GM13976 (cell line): ENCODE data around the gene SYNPO2.

ENCODE experiments used
- DNase-seq: peaks from one replicate; pipeline ENCODE4 v3.0.0; 2012; ENCODE audit warnings: low spot score
- CTCF ChIP-seq: IDR thresholded peaks from 2 replicates; pipeline ENCODE4 v1.5.1; 2012; ENCODE audit warnings: borderline replicate concordance, mild to moderate bottlenecking; ENCODE audit not compliant: insufficient read depth; ENCODE audit errors: extremely low read depth, missing control alignments, control extremely low read depth
- in situ Hi-C: fragments of 300-500 bp; cut with MboI; formaldehyde crosslinking; loops from one replicate; pipeline ENCODE4 v1.12.0; 2022; ENCODE audit warnings: low sequenced_read_pairs, mixed read lengths, inconsistent platforms; ENCODE audit not compliant: unreplicated experiment

Gene SYNPO2

GRCh38 chr4:118879409-118879808 is 9.2 kb upstream of the SYNPO2 start:
- DNase-seq = no peak
- no peak for TF ChIP-seq CTCF
- in situ Hi-C loops = no loop called here

GRCh38 chr4:118881512-118882146 is 7.0 kb upstream of the SYNPO2 start:
- TF ChIP-seq CTCF = no peak
- no peak for DNase-seq
- in situ Hi-C loops = loop anchor here (10.0 kb wide), 1 partner anchor 107 kb away; no protein-coding TSS in a partner anchor

GRCh38 chr4:118883861-118884260 is 4.8 kb upstream of the SYNPO2 start:
- in situ Hi-C loops = loop anchor here (10.0 kb wide), 1 partner anchor 109 kb away; no protein-coding TSS in a partner anchor
- no peak for TF ChIP-seq CTCF
- DNase-seq = no peak

GRCh38 chr4:118884716-118885115 is 3.9 kb upstream of the SYNPO2 start:
- in situ Hi-C loops = loop anchor here (10.0 kb wide), 1 partner anchor 110 kb away; no protein-coding TSS in a partner anchor
- no peak for TF ChIP-seq CTCF
- DNase-seq = no peak

- no peak for DNase-seq
- in situ Hi-C loops = loop anchor here (10.0 kb wide), 1 partner anchor 115 kb away; no protein-coding TSS in a partner anchor
- no peak for TF ChIP-seq CTCF
Observed at GRCh38 chr4:118889312-118889691, 648 bp downstream of the SYNPO2 start.

- in situ Hi-C loops = no loop called here
- TF ChIP-seq CTCF = no peak
- no peak for DNase-seq
Observed at GRCh38 chr4:118894034-118894433, 5.4 kb downstream of the SYNPO2 start.
